Measurements from ENCODE around the gene HIF3A. TPM values are rescaled to one million over a fixed set of nuclear protein-coding genes. Genes with fewer than 3 reads are reported as not detected.

The HIF3A gene
- total and polyA plus RNA-seq, 2 donors (not counting 1 experiment from before 2014, with no cell fraction given), result 0.12 to 1.5 TPM

GRCh38 chr19:46355234-46356148 lies 58.6 kb downstream of the HIF3A start:
- no peak for DNase-seq (ENCODE audit: low read depth in 2 of 2)
- H3K79me2 ChIP-seq (ENCODE audit: control insufficient read depth, insufficient read depth, low read length), result peaks cover 60% of the 10 kb centered on the region
- H2AFZ ChIP-seq (ENCODE audit: low read length), result no peak overlapping the region
- peaks cover 26% of the 10 kb centered on the region for H3K36me3 ChIP-seq (ENCODE audit: control insufficient read depth, insufficient read depth, low read length)
- H3K27me3 ChIP-seq (ENCODE audit: control insufficient read depth, insufficient read depth, low read length), result no peaks in the 10 kb centered on the region
- peaks cover 24% of the 10 kb centered on the region for H3K4me1 ChIP-seq (ENCODE audit: control insufficient read depth, extremely low read depth, insufficient read depth, low read length)
- H3K4me2 ChIP-seq (ENCODE audit: extremely low read depth, insufficient read depth, low read length), result no peak overlapping the region
- H3K9ac ChIP-seq (ENCODE audit: insufficient read depth, low read length), result no peak overlapping the region
- no peak overlapping the region for H3K27ac ChIP-seq (ENCODE audit: insufficient read depth, low read length)
- H3K9me3 ChIP-seq (ENCODE audit: control insufficient read depth, insufficient read depth, low read depth, low read length), result no peaks in the 10 kb centered on the region
- H3K4me3 ChIP-seq (replicated peaks in 1 of 4; ENCODE audit: control extremely low read depth in 1 of 4, insufficient read depth in 1 of 4, low read depth in 3 of 4, low read length in 4 of 4), result no peak overlapping the region
- no peaks in the 10 kb centered on the region for H4K20me1 ChIP-seq (ENCODE audit: control insufficient read depth, extremely low read depth, insufficient read depth, low read length)
- no peak for TF ChIP-seq EZH2 (IDR thresholded peaks at IDR 0.05; ENCODE audit: low read length, missing control alignments)
- TF ChIP-seq CTCF (conservative IDR thresholded peaks at IDR 0.05 in 1 of 2, IDR thresholded peaks at IDR 0.05 in 1 of 2; ENCODE audit: low read depth in 1 of 2, low read length in 2 of 2), result no peak

GRCh38 chr19:46356149-46357055 lies 59.6 kb downstream of the HIF3A start:
- peaks cover 26% of the 10 kb centered on the region for H3K36me3 ChIP-seq (ENCODE audit: control insufficient read depth, insufficient read depth, low read length)
- H3K27me3 ChIP-seq (ENCODE audit: control insufficient read depth, insufficient read depth, low read length), result no peaks in the 10 kb centered on the region
- no peak overlapping the region for H3K9ac ChIP-seq (ENCODE audit: insufficient read depth, low read length)
- H3K79me2 ChIP-seq (ENCODE audit: control insufficient read depth, insufficient read depth, low read length), result peaks cover 60% of the 10 kb centered on the region
- H3K4me3 ChIP-seq (replicated peaks in 1 of 4; ENCODE audit: control extremely low read depth in 1 of 4, insufficient read depth in 1 of 4, low read depth in 3 of 4, low read length in 4 of 4), result no peak overlapping the region
- no peaks in the 10 kb centered on the region for H4K20me1 ChIP-seq (ENCODE audit: control insufficient read depth, extremely low read depth, insufficient read depth, low read length)
- H3K9me3 ChIP-seq (ENCODE audit: control insufficient read depth, insufficient read depth, low read depth, low read length), result no peaks in the 10 kb centered on the region
- no peak overlapping the region for H2AFZ ChIP-seq (ENCODE audit: low read length)
- no peak overlapping the region for H3K27ac ChIP-seq (ENCODE audit: insufficient read depth, low read length)
- no peak for DNase-seq (ENCODE audit: low read depth in 2 of 2)
- H3K4me2 ChIP-seq (ENCODE audit: extremely low read depth, insufficient read depth, low read length), result no peak overlapping the region
- H3K4me1 ChIP-seq (ENCODE audit: control insufficient read depth, extremely low read depth, insufficient read depth, low read length), result peaks cover 18% of the 10 kb centered on the region
- TF ChIP-seq EZH2 (IDR thresholded peaks at IDR 0.05; ENCODE audit: low read length, missing control alignments) (no peak), CTCF (conservative IDR thresholded peaks at IDR 0.05 in 1 of 2, IDR thresholded peaks at IDR 0.05 in 1 of 2; ENCODE audit: low read depth in 1 of 2, low read length in 2 of 2) (no peak)

Measured in fibroblast of lung (primary cell).